HEK293T (cell line): Measurements from ENCODE around the gene PLXNB1.

Experiments
- CTCF ChIA-PET: fragments of 350-600 bp; formaldehyde crosslinking; extraction: SDS; loops from one replicate; lab custom pipeline; 2021; ENCODE audit warnings: antibody characterized with exemption, inconsistent platforms; lab: Yijun Ruan, JAX
- POLR2A ChIA-PET: fragments of 350-600 bp; formaldehyde crosslinking; extraction: SDS; loops from one replicate; lab custom pipeline; 2020; ENCODE audit warnings: antibody characterized with exemption, inconsistent platforms; lab: Yijun Ruan, JAX
- DNase-seq: peaks from one replicate; pipeline ENCODE4 v3.0.0; 2012; ENCODE audit warnings: mixed read lengths; ENCODE audit errors: extremely low spot score
- ARNT ChIP-seq: fragments of 450-650 bp; IDR thresholded peaks from 2 replicates; pipeline ENCODE4 v1.6.1; 2017; ENCODE audit warnings: mild to moderate bottlenecking
- BHLHE40 ChIP-seq: fragments of 450-650 bp; IDR thresholded peaks from 2 replicates; pipeline ENCODE4 v1.6.1; 2016; ENCODE audit warnings: mild to moderate bottlenecking, moderate library complexity, borderline replicate concordance
- CTBP1 ChIP-seq: fragments of 450-650 bp; IDR thresholded peaks from 2 replicates; pipeline ENCODE4 v1.6.1; 2016; ENCODE audit warnings: borderline replicate concordance
- ELF4 ChIP-seq: fragments of 450-650 bp; IDR thresholded peaks from 2 replicates; pipeline ENCODE4 v1.6.1; 2017; ENCODE audit warnings: antibody characterized with exemption
- FOXA1 ChIP-seq: fragments of 450-650 bp; IDR thresholded peaks from 2 replicates; pipeline ENCODE4 v1.6.1; 2016; ENCODE audit warnings: mild to moderate bottlenecking
- FOXK2 ChIP-seq: fragments of 450-650 bp; IDR thresholded peaks from 2 replicates; pipeline ENCODE4 v1.6.1; 2016; ENCODE audit warnings: mild to moderate bottlenecking
- FOXM1 ChIP-seq: fragments of 450-650 bp; IDR thresholded peaks from 2 replicates; pipeline ENCODE4 v1.6.1; 2017; ENCODE audit warnings: mild to moderate bottlenecking, borderline replicate concordance
- HDGF ChIP-seq: fragments of 450-650 bp; IDR thresholded peaks from 2 replicates; pipeline ENCODE4 v1.6.1; 2017; ENCODE audit warnings: antibody characterized with exemption, borderline replicate concordance
- L3MBTL2 ChIP-seq: fragments of 450-650 bp; conservative IDR thresholded peaks from 2 replicates; pipeline ENCODE4 v1.6.1; 2016; ENCODE audit warnings: mild to moderate bottlenecking
- LEF1 ChIP-seq: fragments of 450-650 bp; IDR thresholded peaks from 2 replicates; pipeline ENCODE4 v1.6.1; 2017; ENCODE audit warnings: mild to moderate bottlenecking, borderline replicate concordance
- NFRKB ChIP-seq: fragments of 450-650 bp; IDR thresholded peaks from 2 replicates; pipeline ENCODE4 v1.6.1; 2016; ENCODE audit warnings: mild to moderate bottlenecking, moderate library complexity
- SP1 ChIP-seq: fragments of 450-650 bp; IDR thresholded peaks from 2 replicates; pipeline ENCODE4 v1.6.1; 2017
- SUZ12 ChIP-seq: fragments of 450-650 bp; IDR thresholded peaks from 2 replicates; pipeline ENCODE4 v1.6.1; 2016; ENCODE audit warnings: mild to moderate bottlenecking
- TARDBP ChIP-seq: fragments of 450-650 bp; IDR thresholded peaks from 2 replicates; pipeline ENCODE4 v1.6.1; 2016
- ZNF384 ChIP-seq: fragments of 450-650 bp; IDR thresholded peaks from 2 replicates; pipeline ENCODE4 v1.6.1; 2016
- TF ChIP-seq, protein P1 (sequence below): fragments of 450-650 bp; IDR thresholded peaks from 2 replicates; pipeline ENCODE4 v1.6.1; 2016

PLXNB1 gene

DNA sequence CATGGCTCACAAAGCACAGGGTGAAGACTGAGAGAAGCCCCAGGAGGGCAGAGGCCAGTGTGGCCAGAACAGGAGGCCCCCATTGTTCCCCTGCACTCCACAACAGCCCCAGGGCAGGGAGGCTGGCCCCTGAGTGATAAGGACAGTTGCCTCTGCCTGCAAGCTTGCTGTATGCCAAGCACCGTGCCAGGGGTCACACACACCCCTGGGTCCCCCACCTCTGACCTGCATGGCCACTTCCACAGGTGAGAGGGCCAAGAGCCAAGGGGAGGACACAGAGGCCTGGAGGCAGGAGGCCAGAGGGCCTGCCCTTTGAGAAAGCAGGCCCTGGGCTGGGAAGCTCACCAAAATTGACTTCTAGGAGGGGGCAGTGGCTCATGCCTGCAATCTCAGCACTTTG lies 40.4 kb upstream of the PLXNB1 start:
- ChIA-PET POLR2A (interaction anchor here (0.9 to 1.2 kb wide), 2 partner anchors 24 to 79 kb away, joined by 3 read pairs; partner anchors contain the start of gene ATRIP), CTCF (interaction anchor here (1.1 to 2.4 kb wide), 2 partner anchors 34 to 37 kb away, joined by 4 to 8 read pairs; no protein-coding TSS in a partner anchor)
- DNase-seq: no peak
- TF ChIP-seq HDGF (no peak), LEF1 (no peak), L3MBTL2 (no peak), FOXM1 (no peak), SP1 (no peak), ELF4 (no peak), ZNF384 (no peak), ARNT (no peak), BHLHE40 (no peak)
- TF ChIP-seq, protein P1, sequence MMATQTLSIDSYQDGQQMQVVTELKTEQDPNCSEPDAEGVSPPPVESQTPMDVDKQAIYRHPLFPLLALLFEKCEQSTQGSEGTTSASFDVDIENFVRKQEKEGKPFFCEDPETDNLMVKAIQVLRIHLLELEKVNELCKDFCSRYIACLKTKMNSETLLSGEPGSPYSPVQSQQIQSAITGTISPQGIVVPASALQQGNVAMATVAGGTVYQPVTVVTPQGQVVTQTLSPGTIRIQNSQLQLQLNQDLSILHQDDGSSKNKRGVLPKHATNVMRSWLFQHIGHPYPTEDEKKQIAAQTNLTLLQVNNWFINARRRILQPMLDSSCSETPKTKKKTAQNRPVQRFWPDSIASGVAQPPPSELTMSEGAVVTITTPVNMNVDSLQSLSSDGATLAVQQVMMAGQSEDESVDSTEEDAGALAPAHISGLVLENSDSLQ: no peak

DNA sequence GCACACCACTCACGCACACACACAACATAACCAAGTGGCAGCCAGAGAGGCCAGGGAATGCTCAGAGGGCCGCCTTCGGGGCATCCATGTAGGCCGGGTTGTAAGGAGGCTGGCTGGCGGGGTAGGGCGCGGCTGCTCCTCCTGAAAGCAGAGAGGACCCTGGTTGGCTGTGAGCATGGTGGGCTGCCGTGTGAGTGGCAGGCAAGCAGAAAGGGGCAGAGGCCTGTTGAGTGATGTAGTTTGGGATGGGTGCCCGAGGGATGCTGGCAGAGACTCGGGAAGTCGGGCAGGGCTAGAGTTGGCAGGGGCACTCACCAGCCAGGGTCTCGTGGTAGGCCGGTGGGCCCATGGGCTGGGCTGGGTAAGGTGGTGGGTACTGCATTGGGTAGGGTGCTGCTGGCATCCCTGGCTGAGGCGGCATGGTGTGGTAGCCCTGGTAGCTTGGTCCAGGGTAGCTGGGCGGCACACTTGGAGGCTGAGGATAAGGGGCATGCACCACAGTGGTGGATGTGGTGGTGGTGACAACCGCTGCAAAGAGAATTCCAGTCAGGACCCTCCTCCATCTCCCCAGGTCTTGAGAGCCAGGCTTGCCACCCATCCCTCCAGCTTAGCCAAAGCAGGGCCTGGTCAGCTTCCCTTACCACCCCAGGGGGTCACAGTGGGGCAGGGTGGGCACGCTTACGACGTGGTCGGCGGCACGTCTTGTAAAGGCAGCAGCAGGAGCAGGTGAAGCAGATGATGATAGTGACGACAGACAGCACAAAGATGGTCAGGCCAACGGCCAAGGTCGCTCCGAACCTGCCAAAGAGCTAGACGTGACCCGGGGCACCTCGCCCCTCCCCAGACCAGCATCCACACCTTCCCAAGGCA lies 39.4 kb upstream of the PLXNB1 start:
- POLR2A ChIA-PET: interaction anchor here (0.9 to 1.2 kb wide), 2 partner anchors 23 to 80 kb away, joined by 3 read pairs; partner anchors contain the start of gene ATRIP

DNA sequence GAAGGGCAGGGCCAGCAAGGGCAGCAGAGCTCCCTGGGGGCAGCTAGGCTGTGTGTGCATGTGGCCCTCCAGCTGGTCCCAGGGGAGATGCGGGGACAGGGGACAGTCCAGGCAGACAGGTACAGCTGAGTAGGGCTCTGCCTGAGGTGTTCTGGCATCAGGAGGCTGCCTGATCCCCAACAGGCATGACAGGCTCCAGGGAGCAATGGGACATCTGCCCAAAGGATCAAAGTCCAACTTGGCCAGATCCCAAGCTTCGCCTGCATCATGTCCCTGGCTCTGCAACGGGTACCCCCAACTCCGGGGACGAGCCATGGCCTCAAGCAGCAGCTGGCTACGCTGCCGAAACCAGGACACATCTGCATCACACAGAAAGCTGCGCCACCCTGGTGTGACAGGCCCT lies 38.4 kb upstream of the PLXNB1 start:
- ChIA-PET CTCF (interaction anchor here (1.2 kb wide), 1 partner anchor 32 kb away, joined by 4 read pairs; no protein-coding TSS in a partner anchor), POLR2A (no interaction called here)
- TF ChIP-seq LEF1 (no peak), SUZ12 (no peak), FOXM1 (no peak), FOXA1 (no peak), ARNT (no peak), L3MBTL2 (no peak), ZNF384 (no peak), CTBP1 (no peak), TARDBP (no peak), ELF4 (no peak), SP1 (no peak), BHLHE40 (no peak), HDGF (no peak), FOXK2 (no peak)
- TF ChIP-seq, protein P1: no peak
- no peak for DNase-seq

More for the DNA sequence above, 39.4 kb upstream of the PLXNB1 start:
- TF ChIP-seq FOXM1 (no peak), NFRKB (no peak), ELF4 (no peak), HDGF (no peak), LEF1 (no peak), ARNT (no peak), SP1 (no peak), SUZ12 (no peak), BHLHE40 (no peak), TARDBP (no peak), ZNF384 (no peak), FOXK2 (no peak), CTBP1 (no peak), FOXA1 (no peak), L3MBTL2 (no peak)
- TF ChIP-seq, protein P1: no peak
- CTCF ChIA-PET: interaction anchor here (1.1 to 2.4 kb wide), 2 partner anchors 33 to 38 kb away, joined by 4 to 8 read pairs; no protein-coding TSS in a partner anchor
- no peak for DNase-seq

DNA sequence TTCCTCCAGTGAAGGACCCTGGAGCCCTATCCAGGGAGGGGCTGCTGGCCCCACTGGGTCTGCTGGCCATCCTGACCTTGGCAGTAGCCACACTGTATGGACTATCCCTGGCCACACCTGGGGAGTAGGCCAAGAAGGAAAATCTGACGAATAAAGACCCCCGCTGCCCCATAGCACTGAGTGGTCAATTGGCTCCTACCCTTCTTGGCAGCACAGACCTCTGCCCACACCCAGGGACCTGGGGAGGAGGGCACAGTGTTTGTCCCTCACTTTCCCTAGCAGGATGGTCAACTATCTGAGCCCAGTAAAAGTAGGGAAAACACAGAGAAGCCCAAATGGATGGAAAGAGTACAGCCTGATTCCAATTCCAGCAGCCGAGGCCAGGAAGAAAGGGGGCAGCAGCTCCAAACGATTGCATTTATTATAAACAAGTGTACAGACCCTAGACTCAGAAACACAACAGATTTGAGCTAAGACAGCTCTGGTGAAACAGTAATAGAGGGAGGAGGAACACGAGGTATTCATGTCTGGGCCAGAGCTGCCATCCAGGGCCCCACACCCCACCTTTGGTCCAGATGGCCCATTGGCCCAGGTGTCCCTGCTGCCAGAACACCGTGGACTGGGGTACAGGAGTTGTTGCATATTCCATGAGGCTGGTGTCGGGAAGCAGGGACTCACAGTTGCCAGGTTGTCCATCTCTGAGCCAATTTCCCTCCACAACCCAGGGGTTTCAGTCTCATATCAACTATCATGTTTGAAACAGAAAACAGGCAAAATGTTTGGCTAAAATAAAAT lies 37.8 kb upstream of the PLXNB1 start:
- no peak for TF ChIP-seq BHLHE40
- ChIA-PET POLR2A (no interaction called here), CTCF (interaction anchor here (0.6 to 1.2 kb wide), 2 partner anchors 31 to 605 kb away, joined by 3 to 4 read pairs; no protein-coding TSS in a partner anchor)
- no peak for DNase-seq

DNA sequence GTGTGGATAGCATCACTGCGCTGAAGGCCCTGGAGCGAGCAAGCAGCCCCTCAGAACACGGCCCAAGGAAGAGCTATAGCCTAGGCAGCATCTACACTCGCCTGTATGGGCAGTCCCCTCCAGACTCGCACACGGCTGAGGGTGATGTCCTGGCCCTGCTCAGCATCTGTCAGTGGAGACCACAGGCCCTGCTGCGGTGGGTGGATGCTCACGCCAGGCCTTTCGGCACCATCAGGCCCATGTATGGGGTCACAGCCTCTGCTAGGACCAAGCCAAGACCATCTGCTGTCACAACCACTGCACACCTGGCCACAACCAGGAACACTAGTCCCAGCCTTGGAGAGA lies 37.2 kb upstream of the PLXNB1 start:
- POLR2A ChIA-PET: interaction anchor here (1.1 to 1.3 kb wide), 2 partner anchors 21 to 37 kb away, joined by 4 to 5 read pairs; partner anchors contain the start of genes ATRIP and SHISA5
- CTCF ChIA-PET: interaction anchor here (1.2 kb wide), 1 partner anchor 31 kb away, joined by 4 read pairs; no protein-coding TSS in a partner anchor
- DNase-seq: no peak
- TF ChIP-seq ZNF384 (no peak), LEF1 (no peak), FOXM1 (no peak), L3MBTL2 (no peak), HDGF (no peak), ELF4 (no peak), ARNT (no peak), NFRKB (no peak), BHLHE40 (no peak), FOXK2 (no peak), CTBP1 (no peak), TARDBP (no peak), SUZ12 (no peak), SP1 (no peak), FOXA1 (no peak)
- TF ChIP-seq, protein P1: no peak
